HG03045 (cell line): ENCODE measurements around the gene SLC6A19.
"Not testable (repeated sequence)": the region's sequence is repeated elsewhere in the genome, so short reads cannot be mapped to it uniquely, and the experiment has no call there.

Experiments used
- ATAC-seq: cut with Tn5 transposase; IDR thresholded peaks from one replicate; pipeline ENCODE4 v1.9.1; 2021; ENCODE audit warnings: mild to moderate bottlenecking, moderate library complexity; ENCODE audit not compliant: unreplicated experiment

SLC6A19 gene

DNA sequence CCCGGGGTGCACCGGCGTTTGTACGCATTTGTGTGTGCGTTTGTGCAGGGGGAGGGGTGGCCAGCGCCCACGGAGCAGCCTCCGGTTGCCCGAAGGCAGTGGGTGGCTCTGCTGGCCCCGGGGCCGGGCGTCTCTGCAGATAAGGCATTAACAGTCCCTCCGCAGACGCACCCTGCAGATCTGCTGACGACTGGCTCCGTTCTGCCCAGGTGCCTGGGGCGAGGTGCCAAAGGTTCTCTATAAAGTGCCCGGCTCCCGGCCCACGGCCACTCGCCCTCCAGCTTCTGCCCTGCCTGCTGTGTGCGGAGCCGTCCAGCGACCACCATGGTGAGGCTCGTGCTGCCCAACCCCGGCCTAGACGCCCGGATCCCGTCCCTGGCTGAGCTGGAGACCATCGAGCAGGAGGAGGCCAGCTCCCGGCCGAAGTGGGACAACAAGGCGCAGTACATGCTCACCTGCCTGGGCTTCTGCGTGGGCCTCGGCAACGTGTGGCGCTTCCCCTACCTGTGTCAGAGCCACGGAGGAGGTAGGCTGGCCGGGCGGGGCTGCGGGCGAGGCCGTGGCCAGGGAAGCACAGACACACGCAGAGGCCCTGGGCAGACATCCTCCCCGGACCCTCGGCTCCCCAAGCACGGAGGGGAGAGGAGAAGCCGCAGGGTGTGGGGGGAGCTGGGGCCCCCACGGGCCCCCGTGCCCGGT, at the start of gene SLC6A19:
Gene SLC6A19, plus strand, starts transcription at position 269 of the 699 bp plus-strand sequence. Its CDS starts 56 bp downstream, at position 325.
- no peak for ATAC-seq

- ATAC-seq, result no peak
Observed at GRCh38 chr5:1152156-1152555, 49.2 kb upstream of the SLC6A19 start.

GRCh38 chr5:1152771-1153282, 48.6 kb upstream of the SLC6A19 start:
- ATAC-seq, result no peak

DNA sequence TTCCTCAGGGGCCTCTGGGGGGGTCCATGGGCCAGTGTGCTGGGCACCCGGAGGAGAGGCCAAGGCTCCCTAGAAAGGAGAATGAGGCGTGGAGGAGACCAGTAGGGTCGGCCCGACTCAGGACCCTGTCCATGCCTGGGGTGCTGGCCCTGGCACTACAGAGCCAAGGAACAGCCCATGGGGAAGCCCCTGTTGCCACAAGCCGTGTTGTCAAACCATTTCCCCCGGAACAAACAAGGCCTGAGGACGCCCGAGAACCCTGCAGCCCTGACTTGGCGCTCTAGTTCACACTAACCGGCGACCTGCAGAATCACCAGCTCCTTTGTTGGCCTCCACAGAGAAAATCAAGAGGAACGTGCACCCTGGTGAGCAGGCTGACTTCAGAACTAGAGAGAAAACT, 48.0 kb upstream of the SLC6A19 start:
- no peak for ATAC-seq

DNA sequence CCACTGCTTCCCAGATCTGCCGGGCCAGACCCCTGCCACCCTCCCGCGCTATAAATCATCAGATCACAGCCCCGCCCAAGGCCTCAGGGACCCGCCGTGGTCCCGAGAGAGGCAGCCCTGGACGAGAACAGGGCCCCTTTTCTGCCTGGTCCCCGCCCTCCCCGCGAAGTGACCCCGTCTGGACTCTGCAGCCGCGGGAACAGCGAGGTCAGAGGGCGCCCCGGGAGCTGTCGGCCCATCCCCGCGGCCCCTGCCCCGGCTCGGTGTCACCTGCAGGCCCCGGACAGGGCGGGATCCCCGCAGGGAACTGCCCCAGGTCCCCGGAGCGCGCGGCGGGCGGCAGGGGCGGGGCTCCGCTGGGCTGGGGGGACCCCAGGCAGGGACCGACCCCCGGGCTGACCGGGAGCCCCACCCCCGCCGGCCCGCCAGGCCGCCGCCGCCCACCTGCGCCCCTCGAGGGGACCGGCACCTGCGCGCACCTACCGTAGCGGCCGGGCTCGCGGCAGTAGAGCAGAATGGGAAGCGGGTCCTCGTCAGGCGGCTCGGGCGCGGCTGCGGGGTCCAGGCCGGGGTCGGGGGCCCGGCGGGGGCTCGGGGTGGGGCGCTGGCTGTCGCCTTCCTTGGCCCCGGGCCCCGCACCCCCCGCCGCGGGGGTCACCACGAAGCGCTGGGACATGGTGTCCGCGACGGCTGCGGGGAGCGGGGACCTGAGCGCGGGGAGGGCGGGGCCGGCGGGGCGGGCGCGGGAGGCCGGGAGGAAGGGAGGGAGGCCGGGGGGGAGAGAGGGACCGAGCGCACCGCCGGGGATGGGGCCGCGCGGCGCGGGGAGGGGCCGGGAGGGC, 46.0 kb upstream of the SLC6A19 start:
- no peak for ATAC-seq

- ATAC-seq, result no peak
Observed at GRCh38 chr5:1156033-1156753, 45.2 kb upstream of the SLC6A19 start.

DNA sequence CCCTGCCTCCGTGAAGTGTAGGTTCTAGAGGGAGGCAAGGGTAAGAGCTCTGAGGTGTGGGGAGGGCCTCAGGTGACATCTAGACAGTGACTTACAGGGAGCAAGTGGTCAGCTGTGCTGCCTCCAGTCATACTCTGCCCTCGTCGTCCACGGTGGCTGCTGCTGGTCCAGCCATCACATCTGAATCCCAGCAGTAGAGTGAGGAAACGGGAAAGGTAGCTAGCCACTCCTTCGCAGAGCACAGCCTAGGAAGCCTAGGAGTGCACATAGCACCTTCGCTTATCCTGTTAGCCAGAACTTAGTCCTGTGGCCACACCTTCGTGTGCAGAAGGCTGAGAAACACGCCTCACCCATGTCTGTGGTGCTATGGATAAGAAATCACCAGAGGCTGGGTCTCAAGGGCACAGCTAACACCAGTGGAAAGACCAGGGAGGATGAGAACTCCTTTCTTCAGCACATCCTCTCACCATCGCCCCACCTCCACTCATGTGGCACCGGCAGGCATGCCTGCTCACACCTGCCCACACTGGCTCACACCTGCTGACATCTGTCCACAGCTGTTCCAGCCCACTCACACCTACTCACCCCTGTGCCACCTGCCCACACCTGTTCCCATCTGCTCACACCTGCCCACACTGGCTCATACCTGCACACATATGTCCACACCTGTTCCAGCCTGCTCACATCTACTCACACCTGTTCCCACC, 44.5 kb upstream of the SLC6A19 start:
- no peak for ATAC-seq

- not testable (repeated sequence) for ATAC-seq
Observed at GRCh38 chr5:1157461-1157986, 43.9 kb upstream of the SLC6A19 start.

DNA sequence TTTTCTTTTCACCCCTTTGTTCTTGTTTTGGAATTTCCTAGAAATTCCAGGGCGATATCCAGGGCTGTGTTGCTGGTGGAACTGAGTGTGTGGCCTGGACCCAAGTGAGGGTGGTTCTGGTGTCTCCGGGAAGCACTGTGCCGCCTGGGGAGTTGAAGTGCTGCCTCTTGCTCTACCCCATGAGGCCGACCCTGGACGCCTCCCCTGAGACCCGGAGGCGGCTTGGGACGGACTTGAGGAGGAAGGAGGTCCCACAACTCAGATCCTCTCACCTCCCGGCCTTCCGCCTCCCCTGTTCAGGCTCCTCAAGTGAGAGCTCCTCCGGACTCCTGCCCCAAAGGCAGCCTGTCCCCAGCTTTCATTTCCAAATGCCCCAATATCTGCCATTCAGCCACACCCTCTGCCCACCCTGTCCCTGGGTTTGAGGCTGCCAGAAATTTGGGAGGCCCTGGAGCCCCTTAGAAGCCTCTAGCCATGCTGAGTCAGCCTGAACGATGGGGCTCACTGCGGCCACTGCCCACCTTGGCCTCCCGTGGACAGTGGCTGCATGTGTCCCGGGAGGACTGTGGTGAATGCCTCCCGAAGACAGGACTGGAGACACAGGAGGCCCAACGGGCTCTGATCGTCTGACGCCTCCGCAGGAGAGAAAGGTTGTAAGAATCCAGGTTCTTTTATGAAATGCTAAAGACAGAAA, 42.6 kb upstream of the SLC6A19 start:
- ATAC-seq, result no peak

- ATAC-seq, result no peak
Observed at GRCh38 chr5:1159341-1159675, 42.1 kb upstream of the SLC6A19 start.

DNA sequence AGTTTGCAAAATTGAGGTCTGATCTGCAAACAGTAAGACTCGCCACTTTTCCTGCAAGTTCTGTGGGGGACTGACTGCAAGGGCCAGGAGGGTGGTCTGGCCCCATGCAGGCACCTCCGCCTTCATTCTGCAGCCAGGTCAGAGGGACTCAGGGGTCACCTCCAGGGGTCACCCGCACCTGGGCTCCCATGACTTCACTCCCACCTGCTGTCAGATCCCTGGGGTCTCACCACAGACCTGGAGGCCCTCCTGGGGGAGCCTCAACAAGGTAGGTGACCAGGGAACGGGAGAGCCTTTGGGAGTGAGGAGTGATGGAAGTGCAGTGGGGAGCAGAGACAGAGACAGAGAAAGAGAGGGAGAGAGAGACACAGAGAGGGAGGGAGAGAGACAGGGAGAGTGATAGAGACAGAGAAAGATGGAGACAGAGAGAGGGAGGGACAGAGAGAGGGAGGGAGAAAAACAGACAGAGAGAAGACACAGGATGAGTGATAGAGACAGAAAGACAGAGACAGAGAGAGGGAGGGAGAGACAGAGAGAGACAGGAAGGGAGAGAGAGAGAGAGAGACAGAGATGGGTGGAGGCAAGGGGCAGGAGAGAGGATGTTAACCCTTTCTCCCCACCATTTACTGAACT, 41.5 kb upstream of the SLC6A19 start:
- no peak for ATAC-seq

GRCh38 chr5:1161108-1161832, 40.1 kb upstream of the SLC6A19 start:
- no peak for ATAC-seq

DNA sequence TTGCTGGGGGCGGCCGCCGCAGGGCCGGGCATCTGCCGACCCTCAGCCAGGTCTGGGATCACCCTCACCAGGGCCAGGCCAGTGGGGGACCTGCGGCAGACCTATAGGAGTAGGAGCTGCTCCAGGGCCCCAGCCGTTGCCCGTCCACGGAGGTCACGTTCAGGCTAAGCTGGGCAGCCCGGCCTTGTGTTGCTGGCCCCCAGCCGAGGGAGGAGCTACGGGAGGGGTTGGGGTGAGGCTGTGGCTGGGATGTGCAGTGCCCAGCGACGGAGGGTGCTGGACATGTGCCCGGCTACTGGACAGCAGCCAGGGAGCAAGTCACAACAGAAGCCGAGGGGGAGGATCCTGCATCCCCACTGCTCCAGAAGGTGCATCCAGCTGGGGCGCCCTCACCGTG, 39.6 kb upstream of the SLC6A19 start:
- ATAC-seq, result no peak

DNA sequence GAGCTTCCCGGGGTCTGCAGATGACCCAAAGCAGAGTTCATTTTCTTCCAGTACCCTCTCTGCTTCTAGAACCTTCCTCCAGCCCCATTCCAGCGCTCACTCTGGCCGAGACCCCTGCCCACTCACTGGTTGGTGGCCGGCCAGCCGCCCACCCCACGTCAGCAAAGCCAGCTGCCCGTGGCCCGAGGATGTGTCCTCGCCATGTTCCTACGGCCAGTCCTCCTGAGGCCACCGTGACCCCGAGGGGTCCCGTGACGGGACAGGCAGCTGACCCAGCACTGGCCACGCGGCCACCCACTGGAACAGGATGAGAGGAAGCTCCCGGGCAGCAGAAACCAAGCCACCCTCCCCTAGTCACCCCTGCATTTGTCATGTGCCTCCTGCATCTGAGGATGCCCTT, 39.1 kb upstream of the SLC6A19 start:
- no peak for ATAC-seq

GRCh38 chr5:1162751-1163150, 38.6 kb upstream of the SLC6A19 start:
- no peak for ATAC-seq

DNA sequence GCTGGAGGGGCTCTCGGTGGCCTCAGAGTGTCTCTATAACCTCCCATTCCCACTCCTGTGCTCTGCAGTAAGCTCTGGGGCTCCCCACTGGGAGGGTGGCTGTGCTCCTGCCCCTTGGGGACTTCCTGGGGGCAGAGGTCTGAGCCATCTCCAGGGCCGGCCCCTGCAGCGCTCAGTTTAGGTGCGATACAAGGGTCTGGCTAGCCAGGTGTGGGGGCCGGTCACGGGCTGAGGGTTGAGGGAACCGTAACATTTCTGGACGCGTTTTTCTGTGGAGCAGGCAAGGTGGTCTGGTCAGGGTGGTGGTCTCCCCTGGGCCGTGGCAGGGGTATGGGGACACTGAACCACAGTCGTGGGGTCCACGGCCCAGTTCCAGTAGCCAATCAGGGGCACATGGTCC, 38.0 kb upstream of the SLC6A19 start:
- no peak for ATAC-seq

GRCh38 chr5:1163879-1164278, 37.5 kb upstream of the SLC6A19 start:
- no peak for ATAC-seq

DNA sequence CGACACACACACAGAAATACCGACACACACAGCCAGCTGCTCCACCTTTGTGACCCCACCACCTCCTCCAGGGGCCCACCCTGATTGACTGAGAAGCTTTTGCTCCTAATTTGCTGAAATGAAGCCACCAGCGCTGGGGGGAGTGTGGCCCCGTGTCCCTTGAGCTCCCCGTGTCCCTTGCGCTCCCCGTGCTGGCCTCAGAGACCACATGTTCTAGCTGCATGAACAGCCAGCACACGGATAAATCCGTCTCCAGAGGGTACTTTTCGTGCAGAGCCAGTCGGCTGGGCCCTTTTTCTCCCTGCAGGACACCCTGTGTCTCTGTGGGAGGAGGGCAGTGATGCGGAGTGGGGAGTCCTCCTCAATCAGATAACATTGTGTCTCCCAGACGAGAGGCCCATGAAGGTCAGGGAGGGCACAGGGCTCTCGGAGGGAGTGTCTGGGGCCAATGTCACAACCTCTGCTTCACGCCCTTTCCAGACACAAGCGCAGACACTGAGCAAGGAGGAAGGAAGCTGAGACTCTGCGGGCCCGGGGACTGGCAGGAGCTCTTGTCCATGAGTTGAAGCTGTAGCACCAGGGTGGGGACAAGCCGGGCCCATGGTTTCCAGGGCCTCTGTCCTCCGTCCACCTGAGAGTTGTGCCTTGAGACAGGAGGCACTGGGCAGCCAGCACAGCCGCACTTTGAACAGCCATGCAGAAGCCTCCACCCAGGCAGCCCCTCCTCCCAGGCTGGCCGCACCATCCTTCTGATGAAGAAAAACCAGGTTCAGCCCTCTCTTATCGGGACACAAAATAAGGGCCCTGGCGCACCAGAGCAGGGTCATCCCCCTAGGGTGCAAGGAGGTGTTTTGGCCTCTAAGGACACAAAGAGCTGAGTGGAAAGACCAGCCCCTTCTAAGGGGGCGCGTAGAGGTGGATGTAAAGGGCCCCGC, 36.4 kb upstream of the SLC6A19 start:
- no peak for ATAC-seq
